GM03348 (cell line): ENCODE measurements around the gene MROH2B.

Source experiments
- DNase-seq: peaks from one replicate; pipeline ENCODE4 v3.0.0; 2012; ENCODE audit warnings: low spot score

The MROH2B gene

GRCh38 chr5:41071242-41071641 is at the start of gene MROH2B:
MROH2B (minus strand) TSS chr5:41071342; CDS start chr5:41070852, 490 bp downstream.
- DNase-seq, result no peak

DNA sequence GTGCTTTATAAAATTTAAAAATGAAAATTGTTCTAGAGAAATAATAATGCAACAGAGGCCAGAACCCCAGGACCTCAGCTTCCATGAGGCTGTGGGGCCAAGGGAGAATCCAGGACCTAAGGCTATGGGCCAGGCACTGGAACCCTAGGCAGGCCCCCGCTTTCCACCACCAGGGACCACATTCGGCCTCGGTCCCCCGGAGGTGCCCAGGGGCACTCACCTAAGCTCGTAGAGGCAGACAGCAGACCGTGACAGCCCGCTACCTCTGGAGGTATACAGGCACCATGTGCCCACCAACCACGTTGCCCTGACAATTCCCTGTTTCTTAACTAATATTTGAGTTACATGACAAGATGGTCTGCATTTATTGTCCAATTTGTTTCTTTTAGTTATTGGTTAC is 49.5 kb upstream of the MROH2B start:
- no peak for DNase-seq

DNA sequence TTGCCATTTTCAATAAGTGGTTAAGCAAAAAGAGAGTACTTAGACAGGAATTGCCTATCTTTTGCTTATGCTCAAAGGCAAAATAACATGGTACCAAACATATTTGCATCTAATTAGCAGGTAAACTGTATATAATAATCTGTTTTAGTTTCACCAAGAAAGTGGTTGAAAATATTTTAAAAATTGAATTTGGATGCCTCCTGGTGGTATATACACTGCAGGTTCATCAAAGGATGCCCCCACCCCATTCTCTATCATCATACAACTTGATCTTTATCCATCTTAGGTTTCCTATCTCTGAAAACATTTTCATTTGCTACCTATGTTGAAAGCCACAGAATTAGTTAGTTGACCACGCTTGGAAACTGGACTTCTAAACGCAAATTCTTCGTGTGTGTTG is 47.0 kb upstream of the MROH2B start:
- DNase-seq, result no peak

DNA sequence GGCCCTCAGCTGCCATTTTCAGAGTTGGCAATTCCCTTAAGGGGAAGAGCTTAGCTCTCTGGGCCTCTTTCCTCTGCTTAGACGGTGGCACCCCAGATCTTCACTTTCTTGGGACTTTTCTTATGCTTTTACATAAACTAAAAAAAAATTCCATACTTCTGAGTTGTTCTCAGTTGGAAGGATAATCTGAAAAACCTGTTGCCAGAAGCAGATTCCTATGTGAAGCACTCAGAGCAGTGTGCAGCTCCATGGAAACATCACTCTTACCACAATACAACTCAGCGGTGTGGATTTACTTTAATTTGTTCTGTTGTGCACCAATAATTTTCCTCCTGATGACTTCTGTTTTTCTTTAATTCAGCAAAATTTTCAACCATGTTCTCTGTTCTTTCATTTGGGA is 44.1 kb upstream of the MROH2B start:
- DNase-seq, result peak; percentile 70

- DNase-seq, result no peak
Measured at GRCh38 chr5:41112486-41113455, 41.6 kb upstream of the MROH2B start.

GRCh38 chr5:41109186-41109585 is 38.0 kb upstream of the MROH2B start:
- DNase-seq, result no peak

DNA sequence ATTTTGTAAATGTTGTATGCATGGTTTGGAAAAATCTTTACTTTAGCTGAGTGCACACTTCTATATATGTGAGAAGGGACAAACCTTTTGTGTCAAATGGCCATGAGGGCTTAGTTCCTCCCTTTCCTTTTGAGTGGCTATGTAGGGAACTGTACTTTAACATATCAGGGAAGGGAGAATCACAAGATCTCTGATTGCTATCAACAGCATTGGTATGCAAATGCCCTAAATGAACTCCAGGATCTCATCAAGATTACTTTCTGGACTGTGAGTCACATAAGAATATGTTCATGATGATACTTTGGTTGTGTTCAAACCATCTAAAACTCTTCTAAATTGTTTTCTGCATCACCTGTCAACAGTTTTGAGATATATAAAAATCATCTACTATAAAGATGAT is 31.2 kb upstream of the MROH2B start:
- no peak for DNase-seq

GRCh38 chr5:41097642-41098041 is 26.5 kb upstream of the MROH2B start:
- DNase-seq, result no peak

DNA sequence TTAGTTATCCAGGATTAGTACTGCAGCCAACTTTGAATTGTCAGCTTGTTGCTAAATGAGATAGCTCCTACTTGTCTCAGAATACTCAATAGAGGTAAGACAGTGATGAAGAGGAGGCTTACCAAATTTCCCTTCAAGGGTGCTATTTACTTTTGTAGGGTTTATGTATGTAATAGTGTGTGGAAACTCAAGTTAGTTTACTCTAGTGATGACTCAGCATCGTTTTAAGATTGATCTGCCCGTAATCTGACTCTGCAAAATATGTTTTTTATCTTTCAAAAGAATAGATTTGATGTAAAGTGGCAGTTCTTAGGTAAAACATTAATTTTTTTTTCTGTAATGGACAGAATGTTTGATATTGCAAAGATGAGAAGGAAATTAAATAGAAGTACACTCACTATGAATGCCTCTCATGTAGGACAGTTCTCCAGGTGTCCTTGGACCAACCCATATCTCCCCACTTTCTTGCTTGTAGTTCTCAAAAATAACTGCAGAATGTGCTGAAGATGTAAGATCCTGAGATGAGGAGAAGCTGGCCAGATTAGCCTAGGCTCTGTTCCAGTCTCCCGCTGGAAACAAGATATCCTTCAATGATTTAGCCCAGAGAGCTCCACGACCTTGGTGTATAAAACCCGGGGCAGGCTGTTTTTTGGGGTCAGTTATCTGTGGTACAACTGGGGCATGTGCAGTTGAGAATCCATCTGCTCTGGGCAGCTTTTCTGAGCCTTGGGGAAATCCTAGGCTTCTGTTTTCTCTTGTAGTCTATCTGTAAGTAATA is 24.4 kb upstream of the MROH2B start:
- no peak for DNase-seq

DNA sequence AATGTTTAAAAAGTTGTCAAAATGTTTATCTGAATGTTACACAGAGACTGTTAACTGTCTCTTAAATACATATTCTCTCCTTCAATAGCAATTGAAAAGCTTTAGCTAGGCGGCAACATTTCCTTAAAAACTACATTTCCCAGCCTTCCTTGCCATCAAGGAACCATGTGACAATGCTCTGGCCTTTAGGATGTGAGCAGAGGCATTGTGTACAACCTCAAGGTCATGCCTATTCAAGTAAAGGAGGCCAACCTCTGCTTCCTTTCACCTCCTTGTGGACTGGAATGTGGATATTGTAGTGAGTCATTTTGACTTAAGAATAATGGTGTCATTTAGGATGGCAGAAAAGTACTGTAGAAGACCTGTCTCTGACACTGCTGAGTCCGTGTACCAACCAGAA is 23.7 kb upstream of the MROH2B start:
- no peak for DNase-seq

DNA sequence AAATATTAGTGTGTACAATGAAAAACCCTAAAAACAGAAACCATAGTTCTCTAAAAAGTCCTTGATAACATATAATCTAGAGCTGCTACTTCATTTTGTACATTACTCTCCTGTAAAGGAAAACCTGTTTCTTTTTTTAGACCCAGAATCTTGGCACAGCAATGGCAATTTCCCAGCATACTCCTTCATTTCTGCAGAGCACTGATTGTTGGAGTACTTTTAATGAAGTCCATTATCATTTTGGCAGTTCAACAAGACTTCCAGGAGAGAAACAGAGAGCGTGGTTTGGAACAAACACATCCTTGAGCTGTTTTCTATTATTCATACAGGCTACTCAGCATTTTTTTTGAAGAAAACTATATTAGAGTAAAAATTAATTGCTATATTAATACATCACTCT is 22.7 kb upstream of the MROH2B start:
- no peak for DNase-seq

- no peak for DNase-seq
Measured at GRCh38 chr5:41087461-41087860, 16.3 kb upstream of the MROH2B start.

DNA sequence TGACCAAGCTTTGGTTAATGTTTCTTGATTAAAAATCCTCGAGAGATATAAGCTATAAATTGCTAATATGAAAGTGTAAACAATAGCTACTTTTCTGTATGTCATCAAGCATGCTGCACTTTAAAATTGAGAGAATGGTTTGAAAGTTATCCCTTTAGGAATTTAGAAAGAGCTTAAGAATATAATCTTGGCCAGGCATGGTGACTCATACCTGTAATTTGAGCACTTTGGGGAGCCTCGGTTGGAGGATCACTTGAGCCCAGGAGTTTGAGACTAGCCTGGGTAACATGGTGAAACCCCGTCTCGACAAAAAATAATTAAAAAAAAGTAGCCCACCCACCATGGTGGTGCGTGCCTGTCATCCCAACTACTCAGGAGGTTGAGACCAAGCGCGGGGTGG is 12.2 kb upstream of the MROH2B start:
- no peak for DNase-seq

- peak; percentile 4 for DNase-seq
Measured at GRCh38 chr5:41071975-41072374, 833 bp upstream of the MROH2B start.

- DNase-seq, result no peak
Measured at GRCh38 chr5:41067714-41068568, 3.2 kb downstream of the MROH2B start.

- DNase-seq, result no peak
Measured at GRCh38 chr5:41065691-41066335, 5.3 kb downstream of the MROH2B start.

DNA sequence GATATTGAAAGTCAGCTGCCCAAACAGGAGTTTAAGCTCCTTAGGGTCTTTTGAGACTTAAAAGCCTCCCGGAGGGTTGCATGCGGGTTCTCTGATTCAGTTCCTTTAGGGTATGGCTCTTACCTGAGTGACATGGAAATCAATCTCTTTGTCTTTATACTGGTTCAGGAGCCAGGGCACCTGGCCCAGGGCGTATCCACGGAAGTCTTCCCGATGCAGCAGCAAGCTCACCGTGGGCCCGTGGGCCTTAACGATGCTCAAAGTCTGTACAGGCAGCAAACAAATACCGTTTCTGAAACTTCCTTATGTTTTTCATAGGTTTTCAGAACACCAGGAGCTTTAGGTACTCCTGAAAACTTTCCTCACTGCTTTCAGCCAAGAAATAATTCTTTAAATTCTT is 13.2 kb downstream of the MROH2B start:
- DNase-seq, result no peak

- no peak for DNase-seq
Measured at GRCh38 chr5:41057231-41057630, 13.9 kb downstream of the MROH2B start.

GRCh38 chr5:41048986-41049385 is 22.2 kb downstream of the MROH2B start:
- no peak for DNase-seq

- DNase-seq, result no peak
Measured at GRCh38 chr5:41043109-41043747, 27.9 kb downstream of the MROH2B start.

DNA sequence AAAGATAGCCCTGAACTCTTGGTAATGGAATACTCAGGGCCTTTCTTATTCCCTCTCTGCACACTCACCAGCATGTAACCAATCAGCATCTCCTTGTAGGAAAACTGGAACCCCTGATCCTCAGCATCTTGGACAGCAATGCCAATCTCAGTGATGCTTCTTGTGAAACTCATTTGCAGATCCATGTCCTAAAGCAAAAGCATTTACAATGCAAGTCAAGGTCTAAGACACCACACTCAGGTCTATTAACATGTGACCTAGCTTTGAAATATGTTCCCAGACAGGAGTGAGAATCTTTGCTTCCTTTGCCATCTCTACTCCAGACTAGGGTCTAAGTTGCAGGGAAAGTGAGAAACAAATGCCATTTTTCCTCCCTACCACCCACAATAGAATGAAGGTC is 38.2 kb downstream of the MROH2B start:
- no peak for DNase-seq
